Neural progenitor cell (in vitro differentiated cells): ENCODE results near the gene TMCC1.

ENCODE experiments used
- EZH2 ChIP-seq: fragments of 200-600 bp; sonication (generic); IDR thresholded peaks from 2 replicates; pipeline ENCODE4 v1.6.1; 2017; ENCODE audit warnings: antibody characterized with exemption, mild to moderate bottlenecking, moderate library complexity
- EZH2phosphoT487 ChIP-seq: fragments of 200-600 bp; sonication (generic); IDR thresholded peaks from 2 replicates; pipeline ENCODE4 v1.6.1; 2017; ENCODE audit warnings: antibody characterized with exemption
- TF ChIP-seq, protein P1 (sequence below): fragments of 200-600 bp; sonication (generic); IDR thresholded peaks from 2 replicates; pipeline ENCODE4 v1.5.1; 2017; ENCODE audit warnings: antibody characterized with exemption, mild to moderate bottlenecking

DNA sequence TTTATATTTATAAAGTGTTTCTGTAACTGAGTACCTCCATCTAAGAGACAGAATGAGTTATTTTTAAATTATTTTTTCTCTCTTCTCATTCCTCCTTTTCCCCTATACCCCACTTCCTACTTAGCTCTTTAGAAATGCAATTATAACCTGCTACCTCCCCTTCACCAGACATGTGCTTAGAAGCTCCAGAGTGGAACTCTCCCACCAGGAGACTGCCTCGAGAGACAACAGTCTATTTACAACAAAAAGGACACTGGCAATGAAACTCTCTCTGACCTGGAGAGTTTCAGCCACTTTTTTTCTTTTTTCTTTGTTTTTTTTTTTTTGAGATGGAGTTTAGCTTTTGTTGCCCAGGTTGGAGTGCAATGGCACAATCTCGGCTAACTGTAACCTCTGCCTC, 177.7 kb downstream of the TMCC1 start:
- TF ChIP-seq, protein P1, sequence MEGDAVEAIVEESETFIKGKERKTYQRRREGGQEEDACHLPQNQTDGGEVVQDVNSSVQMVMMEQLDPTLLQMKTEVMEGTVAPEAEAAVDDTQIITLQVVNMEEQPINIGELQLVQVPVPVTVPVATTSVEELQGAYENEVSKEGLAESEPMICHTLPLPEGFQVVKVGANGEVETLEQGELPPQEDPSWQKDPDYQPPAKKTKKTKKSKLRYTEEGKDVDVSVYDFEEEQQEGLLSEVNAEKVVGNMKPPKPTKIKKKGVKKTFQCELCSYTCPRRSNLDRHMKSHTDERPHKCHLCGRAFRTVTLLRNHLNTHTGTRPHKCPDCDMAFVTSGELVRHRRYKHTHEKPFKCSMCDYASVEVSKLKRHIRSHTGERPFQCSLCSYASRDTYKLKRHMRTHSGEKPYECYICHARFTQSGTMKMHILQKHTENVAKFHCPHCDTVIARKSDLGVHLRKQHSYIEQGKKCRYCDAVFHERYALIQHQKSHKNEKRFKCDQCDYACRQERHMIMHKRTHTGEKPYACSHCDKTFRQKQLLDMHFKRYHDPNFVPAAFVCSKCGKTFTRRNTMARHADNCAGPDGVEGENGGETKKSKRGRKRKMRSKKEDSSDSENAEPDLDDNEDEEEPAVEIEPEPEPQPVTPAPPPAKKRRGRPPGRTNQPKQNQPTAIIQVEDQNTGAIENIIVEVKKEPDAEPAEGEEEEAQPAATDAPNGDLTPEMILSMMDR = no peak
- TF ChIP-seq EZH2 (no peak), EZH2phosphoT487 (no peak)
